SJSA1 (cell line): Measurements from ENCODE around the gene DOCK6. TPM values are rescaled to one million over a fixed set of nuclear protein-coding genes. Genes with fewer than 3 reads are reported as not detected.

Experiments
- total RNA-seq: library from RNA; depleted of rRNA; stranded (reverse); fragments of >200 nt; shearing (Covaris generic); gene quantifications from 2 replicates; pipeline ENCODE4 v1.2.3, GENCODE V29; 2014; rRNA removed

The DOCK6 gene
- total RNA-seq, 1 experiment from 2014 or later: 7.9 TPM

Other genes starting within 250 kb of the DOCK6 start
- gene LDLR, start 173.1 kb downstream of the DOCK6 start, total RNA-seq: 90.0 and 115 TPM in 2 replicates
- 120 and 143 TPM in 2 replicates for gene SPC24, start 106.7 kb downstream of the DOCK6 start, total RNA-seq
- gene KANK2, start 65.0 kb downstream of the DOCK6 start, total RNA-seq: 278 and 472 TPM in 2 replicates
- gene ANGPTL8, start 22.9 kb downstream of the DOCK6 start, total RNA-seq: 0.61 TPM in 1 of 2 replicates, not detected in the other
- gene TSPAN16, start 33.6 kb upstream of the DOCK6 start, total RNA-seq: 0.50 TPM in 1 of 2 replicates, not detected in the other
- gene RAB3D, start 77.1 kb upstream of the DOCK6 start, total RNA-seq: 0.38 and 1.4 TPM in 2 replicates
- 113 and 138 TPM in 2 replicates for gene TMEM205, start 83.7 kb upstream of the DOCK6 start, total RNA-seq
- gene CCDC159, start 84.0 kb upstream of the DOCK6 start, total RNA-seq: 5.1 and 7.3 TPM in 2 replicates
- 22.3 and 22.5 TPM in 2 replicates for gene PLPPR2, start 92.9 kb upstream of the DOCK6 start, total RNA-seq
- 0.38 and 0.79 TPM in 2 replicates for gene SWSAP1, start 112.1 kb upstream of the DOCK6 start, total RNA-seq
- 2.6 and 4.5 TPM in 2 replicates for gene EPOR, start 121.8 kb upstream of the DOCK6 start, total RNA-seq
- 0.22 TPM in 1 of 2 replicates, not detected in the other for gene RGL3, start 156.8 kb upstream of the DOCK6 start, total RNA-seq
- gene ODAD3, start 172.6 kb upstream of the DOCK6 start, total RNA-seq: 0.24 TPM in 1 of 2 replicates, not detected in the other
- gene PRKCSH, start 173.1 kb upstream of the DOCK6 start, total RNA-seq: 91.2 and 110 TPM in 2 replicates
- 1.3 TPM in 1 of 2 replicates, not detected in the other for gene ELAVL3, start 218.5 kb upstream of the DOCK6 start, total RNA-seq
- gene ZNF653, start 243.3 kb upstream of the DOCK6 start, total RNA-seq: 2.3 and 4.8 TPM in 2 replicates